GM18519 (cell line): ENCODE data around the gene CEP41.
"Not testable (repeated sequence)": the region's sequence is repeated elsewhere in the genome, so short reads cannot be mapped to it uniquely, and the experiment has no call there.

ENCODE experiments used
- ATAC-seq: cut with Tn5 transposase; IDR thresholded peaks from one replicate; pipeline ENCODE4 v1.9.1; 2021; ENCODE audit warnings: mild to moderate bottlenecking, moderate library complexity; ENCODE audit not compliant: unreplicated experiment, low FRiP score

The CEP41 gene

GRCh38 chr7:130377178-130377577 lies 63.6 kb downstream of the CEP41 start:
- ATAC-seq = no peak

- not testable (repeated sequence) for ATAC-seq
These were observed 64.4 kb downstream of the CEP41 start for GRCh38 chr7:130376461-130376860.

GRCh38 chr7:130374507-130374906 lies 66.3 kb downstream of the CEP41 start:
- ATAC-seq = no peak

GRCh38 chr7:130372402-130373165 lies 68.2 kb downstream of the CEP41 start:
- no peak for ATAC-seq

GRCh38 chr7:130371046-130371445 lies 69.8 kb downstream of the CEP41 start:
- no peak for ATAC-seq

GRCh38 chr7:130369831-130370550 lies 70.8 kb downstream of the CEP41 start:
- ATAC-seq = no peak

- ATAC-seq = no peak
These were observed 71.6 kb downstream of the CEP41 start for GRCh38 chr7:130369110-130369711.

GRCh38 chr7:130367836-130368746 lies 72.7 kb downstream of the CEP41 start:
- ATAC-seq = no peak

- no peak for ATAC-seq
These were observed 73.6 kb downstream of the CEP41 start for GRCh38 chr7:130367088-130367755.

GRCh38 chr7:130366564-130366963 lies 74.3 kb downstream of the CEP41 start:
- no peak for ATAC-seq

GRCh38 chr7:130365511-130366441 lies 75.0 kb downstream of the CEP41 start:
- no peak for ATAC-seq

- ATAC-seq = no peak
These were observed 75.7 kb downstream of the CEP41 start for GRCh38 chr7:130365088-130365487.

GRCh38 chr7:130364451-130364850 lies 76.4 kb downstream of the CEP41 start:
- ATAC-seq = no peak

- ATAC-seq = no peak
These were observed 77.6 kb downstream of the CEP41 start for GRCh38 chr7:130363026-130363847.

GRCh38 chr7:130362251-130362816 lies 78.5 kb downstream of the CEP41 start:
- no peak for ATAC-seq

GRCh38 chr7:130361681-130362080 lies 79.1 kb downstream of the CEP41 start:
- ATAC-seq = no peak

GRCh38 chr7:130360518-130360917 lies 80.3 kb downstream of the CEP41 start:
- no peak for ATAC-seq
